Activated CD4-positive, CD25-positive, alpha-beta regulatory T cell (primary cell): ENCODE measurements around the gene PTGER1.

Experiments used
- DNase-seq, 4 experiments: peaks; one replicate each; lab custom pipeline; 2025; lab: John Stamatoyannopoulos, UW

PTGER1 gene

GRCh38 chr19:14502334-14503092, 27.4 kb upstream of the PTGER1 start:
- no peak for DNase-seq

DNA sequence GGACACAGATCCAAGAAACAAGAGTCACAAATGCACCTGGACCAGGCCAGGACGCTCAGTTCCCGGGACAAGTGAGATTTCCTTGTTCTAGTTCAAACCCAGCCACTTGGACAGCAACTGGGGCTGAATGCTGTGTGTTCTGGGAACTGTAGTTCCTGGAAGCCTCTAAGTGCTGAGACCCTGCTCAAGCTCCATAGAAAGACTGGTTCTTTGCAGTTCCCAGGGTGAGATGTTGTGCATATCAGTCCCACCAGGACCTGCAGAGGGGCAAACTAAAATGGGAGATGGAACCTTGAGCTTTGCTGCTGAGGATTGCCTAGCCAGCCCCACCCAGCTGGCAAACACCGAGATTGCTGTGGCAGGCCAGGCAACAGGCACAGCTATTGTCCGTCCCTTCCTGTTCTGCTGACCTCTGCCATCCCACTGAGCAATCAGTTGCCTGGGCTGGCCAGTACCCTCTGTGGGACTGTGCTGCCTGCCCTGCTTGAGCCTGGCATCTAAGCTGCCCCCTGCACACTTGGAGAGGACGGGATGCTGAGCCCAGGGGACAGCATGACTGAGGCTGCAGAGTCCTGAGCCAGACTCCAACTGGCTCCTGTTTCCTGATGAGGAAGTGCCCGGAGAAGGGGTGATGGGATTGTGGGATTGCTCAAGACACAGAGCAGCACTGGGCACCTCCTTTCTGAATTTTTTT, 22.2 kb upstream of the PTGER1 start:
- DNase-seq: no peak

DNA sequence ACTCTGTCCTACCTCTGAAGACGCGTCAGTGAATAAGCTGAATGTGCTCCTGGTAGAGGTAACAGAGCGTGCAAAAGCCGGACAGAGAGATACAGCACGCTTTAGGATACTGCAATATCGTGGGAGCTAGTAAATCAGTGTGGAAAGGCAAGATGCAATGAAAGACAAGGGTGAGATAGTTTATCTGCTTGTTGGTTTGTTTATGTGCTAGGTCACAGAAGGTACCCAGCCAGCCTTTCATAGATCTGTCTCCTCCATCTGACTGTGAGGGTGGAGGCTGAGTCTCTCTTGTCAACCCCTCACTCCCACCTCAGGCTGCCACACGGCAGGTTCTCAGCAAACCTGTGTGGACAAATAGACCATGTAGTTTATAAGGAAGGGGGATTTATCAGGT, 21.7 kb upstream of the PTGER1 start:
- no peak for DNase-seq

DNA sequence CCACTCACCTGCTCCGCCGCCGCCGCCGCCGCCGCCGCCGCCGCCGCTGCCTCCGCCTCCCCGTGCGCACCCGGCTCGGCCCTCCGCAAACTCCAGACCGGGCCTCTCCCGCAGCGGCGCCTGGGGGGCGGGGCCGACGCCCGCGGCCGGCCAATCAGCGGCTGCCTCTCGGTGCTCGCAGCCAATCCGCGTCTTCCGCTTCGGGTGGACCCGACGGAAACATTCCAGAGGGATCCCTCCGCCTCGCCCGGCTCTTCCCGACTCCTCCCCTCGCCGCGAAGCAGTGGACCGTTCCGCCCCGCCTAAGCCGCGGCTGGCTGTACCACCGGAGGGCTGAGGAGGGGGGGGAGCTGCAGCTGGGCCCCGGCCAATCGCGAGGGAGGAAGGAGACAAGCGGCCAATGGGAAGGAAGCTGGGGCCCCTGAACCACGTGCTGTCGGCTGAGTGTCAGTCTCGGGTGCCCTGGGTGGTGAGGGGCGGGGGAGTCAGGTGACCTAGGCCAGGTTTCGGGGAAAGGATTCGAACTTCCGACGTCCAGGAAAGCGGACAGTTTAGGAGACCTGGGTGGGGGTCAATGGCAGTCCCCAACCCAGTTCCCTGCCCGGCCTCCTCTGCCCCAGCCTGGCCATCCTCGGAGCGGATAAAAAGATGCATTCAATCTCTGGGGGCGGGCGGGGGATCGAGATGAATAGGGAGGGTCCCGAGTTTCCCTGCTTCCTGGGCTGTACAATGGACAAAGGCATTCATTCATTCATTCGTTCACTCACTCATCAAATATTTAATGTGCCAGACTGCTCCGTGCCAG, 21.1 kb upstream of the PTGER1 start, which contains the start of gene GIPC1:
Gene GIPC1, minus strand, starts transcription at position 99 of the 805 bp plus-strand sequence. CDS start 13,151 bp downstream, outside the sequence.
- peak; percentile 64 to 73 (median 68) for DNase-seq

DNA sequence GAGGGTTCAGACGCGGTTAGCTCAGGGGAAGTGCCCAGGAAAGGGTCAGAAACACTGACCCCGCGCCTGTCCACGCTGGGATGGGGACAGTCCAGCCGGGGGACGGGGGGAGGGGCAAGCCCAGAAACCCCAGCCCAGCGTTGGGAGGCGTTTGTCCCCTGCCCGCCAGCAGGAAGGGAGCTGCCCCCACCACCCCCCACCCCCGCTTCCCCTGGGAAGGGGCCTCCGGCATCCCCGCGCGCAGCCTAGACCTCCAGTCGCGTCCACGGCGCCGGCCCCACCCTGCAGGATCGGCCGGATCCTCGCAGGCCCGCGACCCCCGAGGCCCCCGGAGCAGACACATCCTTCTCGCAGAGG, 20.5 kb upstream of the PTGER1 start:
- DNase-seq: no peak

- DNase-seq: no peak
These were observed 19.9 kb upstream of the PTGER1 start for GRCh38 chr19:14494910-14495671.

GRCh38 chr19:14494411-14494810, 19.3 kb upstream of the PTGER1 start:
- DNase-seq: no peak

DNA sequence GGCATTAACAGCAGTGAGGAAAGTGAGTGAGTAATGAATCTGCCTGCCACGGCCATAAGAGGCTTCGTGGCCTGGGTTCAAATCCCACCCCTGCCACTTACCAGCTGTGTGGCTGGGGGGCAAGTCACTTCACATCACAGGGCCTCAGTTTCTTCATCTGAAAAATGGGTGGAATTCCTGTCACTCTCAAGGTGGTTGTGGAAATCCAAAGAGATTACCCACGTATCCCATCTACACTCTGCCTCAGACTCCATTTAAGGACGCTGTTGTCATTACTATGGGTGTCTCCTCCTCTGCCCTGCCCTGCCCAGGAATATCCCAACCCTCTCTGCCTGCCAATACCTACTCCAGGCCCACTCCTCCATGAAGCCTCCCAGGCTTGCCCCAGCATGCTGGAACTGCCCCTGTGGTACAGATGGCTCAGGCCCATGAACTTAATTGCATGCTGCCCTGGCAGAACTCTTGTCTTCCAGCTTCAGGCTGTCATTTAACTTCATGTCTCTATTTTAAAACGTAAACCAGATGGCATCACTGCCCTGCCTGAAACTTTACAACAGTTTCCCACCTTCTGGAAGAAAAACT, 17.7 kb upstream of the PTGER1 start:
- no peak for DNase-seq

DNA sequence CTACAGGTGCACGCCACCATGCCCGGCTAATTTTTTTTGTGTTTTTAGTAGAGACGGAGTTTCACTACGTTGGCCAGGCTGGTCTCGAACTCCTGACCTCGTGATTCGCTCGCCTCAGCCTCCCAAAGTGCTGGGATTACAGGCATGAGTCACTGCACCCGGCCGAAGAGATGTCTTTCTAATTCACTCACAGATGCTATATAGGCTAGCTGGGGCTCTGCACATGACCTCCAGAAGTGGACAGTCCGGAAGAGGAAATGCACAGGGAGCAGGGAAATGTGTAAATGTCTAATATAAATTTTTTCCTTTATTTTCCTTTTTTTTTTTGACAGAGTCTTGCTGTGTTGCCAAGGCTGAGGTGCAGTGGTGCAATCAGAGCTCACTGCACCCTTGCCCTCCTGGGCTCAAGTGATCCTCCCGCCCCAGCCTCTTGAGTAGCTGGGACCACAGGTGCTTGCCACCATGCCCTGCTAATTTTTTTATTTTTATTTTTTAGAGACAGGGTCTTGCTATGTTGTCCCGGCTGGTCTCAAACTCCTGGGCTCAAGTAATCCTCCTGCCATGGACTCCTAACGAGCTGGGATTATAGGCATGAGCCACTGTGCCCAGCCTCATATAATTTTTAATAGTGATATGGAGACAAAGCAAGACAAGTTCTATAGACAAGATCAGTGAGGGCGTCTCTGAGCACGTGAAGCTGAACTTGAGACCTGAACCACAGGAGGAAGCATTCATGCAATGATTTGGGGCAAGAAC, 12.4 kb upstream of the PTGER1 start:
- no peak for DNase-seq

- DNase-seq: no peak
These were observed 7.2 kb upstream of the PTGER1 start for GRCh38 chr19:14482172-14482941.

DNA sequence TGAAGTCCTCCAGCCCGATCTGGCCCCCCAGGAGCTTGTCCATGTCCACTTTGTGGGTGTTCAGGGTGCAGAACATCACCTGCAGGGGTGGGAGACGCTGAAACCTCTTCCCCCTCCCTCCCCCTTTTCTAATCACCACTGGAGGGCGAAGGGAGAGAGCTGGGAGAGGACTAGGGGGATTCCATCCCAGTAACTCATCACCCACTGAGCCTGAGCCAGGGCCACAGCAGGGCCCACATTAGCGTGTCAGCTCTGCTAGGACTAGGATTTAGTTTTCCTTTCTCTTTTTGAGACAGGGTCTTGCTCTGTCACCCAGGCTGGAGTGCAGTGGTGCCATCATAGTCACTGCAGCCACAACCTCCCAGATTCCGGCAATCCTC, 5.5 kb upstream of the PTGER1 start:
- no peak for DNase-seq

DNA sequence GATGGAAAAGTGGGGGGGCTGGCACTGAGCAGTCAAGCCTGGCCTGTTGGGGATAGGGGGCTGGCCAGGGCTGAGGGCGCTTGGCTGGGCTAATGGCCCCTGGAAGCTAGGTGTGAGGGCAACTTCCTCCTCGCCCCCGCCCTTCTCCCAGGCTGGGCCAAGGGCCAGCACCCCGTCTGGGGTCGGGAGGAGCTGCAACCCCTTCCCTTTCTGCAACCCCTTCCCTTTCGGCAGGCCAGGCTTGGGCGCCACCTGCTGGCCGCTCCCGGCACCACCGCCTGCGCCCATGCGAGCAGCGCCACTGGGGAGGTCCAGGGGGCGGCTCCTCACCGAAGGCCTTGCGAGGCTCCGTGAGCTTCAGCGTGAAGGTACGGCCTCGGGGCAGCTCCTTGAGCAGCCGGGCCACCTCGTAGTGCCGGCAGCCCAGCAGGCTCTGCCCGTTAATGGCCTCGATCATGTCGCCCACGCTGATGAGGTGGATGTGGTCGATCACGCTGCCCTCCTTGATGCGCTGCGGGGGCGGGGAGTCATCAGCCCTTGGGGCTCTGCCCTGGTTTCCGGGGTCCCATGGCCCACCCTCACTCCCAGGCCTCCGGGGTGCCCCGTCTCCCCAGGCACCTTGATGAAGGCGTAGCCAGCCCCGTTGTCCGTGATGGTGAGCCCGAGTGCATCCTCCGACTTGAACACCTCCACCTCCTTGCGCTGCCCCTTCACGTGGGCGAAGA, 5.0 kb upstream of the PTGER1 start:
- DNase-seq: peak; percentile 41 to 53 (median 49)

DNA sequence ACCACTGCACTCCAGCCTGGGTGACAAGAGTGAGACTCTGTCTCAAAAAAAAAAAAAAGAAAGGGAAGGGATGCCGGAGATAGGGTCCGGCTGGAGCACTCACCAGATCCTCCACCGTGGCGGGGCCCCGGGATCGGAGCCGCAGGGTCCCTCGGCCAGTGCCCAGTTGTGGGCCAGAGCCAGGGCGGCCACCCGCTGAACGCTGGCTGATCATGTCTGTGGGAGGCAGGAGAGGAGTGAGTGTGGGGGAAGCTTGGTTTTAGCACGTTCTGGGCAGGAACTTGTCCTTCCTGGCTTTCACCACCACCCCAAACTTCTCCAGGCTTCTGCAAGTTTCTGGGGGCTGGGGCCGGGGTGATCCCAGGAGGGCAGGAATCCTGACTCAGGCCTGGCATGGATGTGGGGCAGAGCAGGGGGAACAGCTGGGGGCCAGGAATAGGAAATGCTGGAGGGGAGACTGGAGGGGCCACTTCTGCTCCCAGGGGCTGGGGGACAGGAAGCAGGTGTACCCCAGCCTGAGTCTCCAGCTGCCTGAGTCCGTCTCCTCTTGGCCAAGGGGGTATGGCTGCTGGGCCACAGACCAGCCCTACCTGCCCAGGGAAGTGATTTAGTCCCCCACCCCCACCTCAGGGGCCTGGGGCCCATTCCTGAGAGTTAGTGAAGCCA, 4.3 kb upstream of the PTGER1 start:
- DNase-seq: no peak

DNA sequence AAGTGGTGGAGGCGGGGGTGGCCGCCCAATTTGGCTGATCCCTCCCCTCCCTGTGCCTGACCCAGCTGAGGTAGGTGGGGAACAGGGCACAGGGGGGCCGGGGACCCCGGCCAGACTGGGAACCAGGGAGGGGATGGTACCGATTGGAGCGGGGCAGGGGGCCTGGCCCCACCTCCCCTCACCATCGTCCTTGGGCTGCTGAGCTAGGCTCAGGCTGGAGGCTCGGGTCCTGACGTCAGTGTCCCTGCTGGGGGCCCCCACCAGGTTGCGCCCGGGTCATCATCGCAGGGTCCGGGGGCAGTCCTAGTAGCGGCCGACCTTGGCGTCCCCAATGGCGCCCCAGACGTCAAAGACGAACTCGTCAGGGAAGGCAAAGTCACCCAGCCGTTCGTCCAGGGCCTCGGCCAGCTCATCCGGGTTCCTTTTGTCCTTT, 3.0 kb upstream of the PTGER1 start:
- no peak for DNase-seq

DNA sequence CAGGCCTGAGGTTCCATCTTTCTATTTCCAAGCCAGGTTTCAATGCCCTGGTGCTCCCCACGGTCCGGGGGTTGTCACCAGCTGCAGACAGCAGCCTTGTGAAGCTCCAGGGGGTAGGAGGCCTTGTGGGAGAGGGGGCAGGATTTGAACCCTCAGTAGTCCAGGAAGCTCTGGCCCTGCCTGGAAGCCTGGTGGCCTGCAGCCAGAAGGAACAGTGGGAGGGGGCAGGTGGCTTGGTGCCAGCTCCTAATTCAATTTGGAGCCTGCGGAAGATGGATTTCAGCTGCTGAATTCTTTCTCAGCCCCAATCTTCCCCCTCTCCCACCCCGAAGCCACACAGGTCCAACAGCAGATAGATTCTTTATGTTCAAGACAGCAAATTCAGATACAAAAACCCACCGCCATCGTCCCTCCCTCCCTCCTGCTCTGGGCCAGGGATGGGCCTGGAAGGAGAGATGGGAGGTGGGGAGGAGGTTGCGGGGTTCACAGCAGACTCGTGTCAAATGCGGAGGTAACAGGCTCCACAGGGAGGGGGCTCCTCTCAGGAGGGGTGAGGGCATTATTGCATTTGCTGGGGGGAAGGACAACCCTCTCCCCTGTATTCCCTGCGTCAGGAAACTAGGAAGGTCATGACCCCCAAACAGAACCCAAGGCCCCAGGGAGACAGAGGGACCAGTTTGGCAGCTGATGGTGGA, 2.4 kb upstream of the PTGER1 start:
- DNase-seq: no peak

DNA sequence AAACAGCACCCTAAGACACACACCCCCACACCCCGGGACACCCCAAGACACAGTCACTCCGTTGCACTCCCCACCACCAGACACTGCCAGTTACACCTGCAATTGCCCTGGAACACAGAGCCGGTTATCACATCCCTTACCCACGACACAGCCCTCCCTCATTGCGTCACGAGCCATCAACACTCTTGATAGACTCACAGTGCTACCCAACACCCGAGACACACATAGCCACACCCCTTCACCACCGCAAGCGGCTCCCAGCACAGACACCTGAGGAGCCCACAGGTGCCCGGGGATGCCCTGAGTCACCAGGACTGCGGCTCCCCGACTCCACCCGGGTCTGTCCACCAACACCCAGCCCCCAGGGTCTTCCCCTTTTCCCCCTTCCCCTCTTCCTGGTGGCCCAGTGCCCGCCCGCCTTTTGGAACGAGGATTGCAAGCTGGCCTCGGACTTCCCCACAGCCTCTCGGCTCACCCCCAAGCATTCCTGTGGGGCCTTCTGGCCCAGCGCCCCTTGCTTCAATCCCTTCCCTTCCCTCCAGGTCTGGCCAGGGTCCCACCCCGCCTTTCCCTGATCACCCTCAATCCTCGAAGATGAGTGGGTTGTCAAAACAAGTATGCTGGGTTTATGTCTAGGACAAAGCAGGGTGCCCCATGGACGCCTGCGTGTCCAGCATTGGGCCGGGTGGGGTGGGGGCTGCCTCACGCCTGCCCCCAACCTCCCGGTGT, 1.7 kb upstream of the PTGER1 start:
- no peak for DNase-seq

GRCh38 chr19:14476327-14476672, 1.1 kb upstream of the PTGER1 start:
- no peak for DNase-seq

DNA sequence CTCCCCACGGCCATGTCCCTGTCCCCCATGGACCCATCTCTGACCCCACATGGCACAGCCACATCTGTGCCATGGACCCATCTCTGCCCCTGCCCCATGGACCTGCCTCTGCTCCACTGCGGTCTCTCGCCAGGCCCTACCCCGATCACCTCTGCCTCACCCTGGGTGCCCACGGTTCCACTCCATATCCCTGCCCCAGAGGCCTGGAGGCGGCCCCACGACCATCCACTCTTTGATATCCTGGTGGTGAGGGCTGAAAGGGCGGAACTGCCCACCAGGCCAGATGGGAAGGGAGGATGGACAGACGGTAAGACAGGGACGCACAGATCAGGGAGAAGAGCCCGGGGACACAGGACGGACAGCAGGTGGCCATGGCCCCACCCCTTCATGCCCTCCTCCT, 327 bp downstream of the PTGER1 start:
- DNase-seq: no peak
